GM10266 (cell line): Measurements from ENCODE around the gene UTS2R.

ENCODE experiments used
- DNase-seq: peaks from one replicate; pipeline ENCODE4 v3.0.0; 2012; ENCODE audit errors: extremely low spot score
- TF ChIP-seq, protein P1 (sequence below): IDR thresholded peaks from 2 replicates; pipeline ENCODE4 v1.5.1; 2012; ENCODE audit warnings: mild to moderate bottlenecking, low read depth; ENCODE audit not compliant: control insufficient read depth, insufficient read depth; ENCODE audit errors: missing control alignments

The UTS2R gene

DNA sequence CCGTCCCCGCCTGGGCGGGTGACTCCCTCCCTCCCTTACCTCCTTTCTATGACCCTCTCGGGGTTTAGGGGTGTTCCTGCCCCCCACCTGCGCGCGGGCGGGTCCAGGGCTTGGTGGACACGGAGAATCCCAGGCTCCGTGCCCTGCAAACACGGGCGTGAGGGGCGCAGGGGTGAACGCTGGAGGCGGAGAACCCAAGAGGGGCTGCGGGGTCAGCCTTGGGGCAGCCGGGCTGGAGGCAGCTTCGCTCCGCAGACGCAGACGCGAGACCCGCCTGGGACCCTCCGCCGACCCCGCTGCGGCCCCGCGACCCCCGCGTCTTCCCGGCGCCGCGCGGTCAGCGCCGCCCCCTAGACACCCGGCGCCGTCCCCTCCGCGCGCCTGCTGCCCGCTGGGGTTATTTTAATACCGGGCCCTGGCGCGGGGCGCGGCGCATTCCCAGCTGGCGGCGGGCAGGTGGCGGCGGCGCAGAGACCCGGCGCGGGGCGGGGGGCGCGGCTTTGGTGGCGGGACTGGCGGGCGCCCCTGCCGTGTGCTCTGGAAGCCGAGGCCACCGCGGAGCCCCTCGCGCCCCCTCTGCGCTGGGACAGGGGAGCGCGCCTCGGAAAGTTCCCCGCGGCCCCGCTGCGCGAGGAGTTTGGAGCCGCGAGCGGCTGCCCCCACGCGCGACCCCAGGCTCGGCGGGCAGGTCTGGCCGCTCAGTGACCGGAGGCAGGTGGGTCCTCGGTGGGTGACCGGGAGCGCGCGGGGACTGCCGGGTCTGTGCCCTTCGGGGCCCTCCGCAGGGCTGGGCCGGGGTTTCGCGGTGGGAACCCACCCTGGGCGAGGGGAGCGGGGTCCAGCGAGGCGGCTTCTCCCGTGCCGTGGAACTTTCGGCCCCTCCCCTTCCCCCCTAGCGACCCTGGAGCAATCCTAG, at the start of gene UTS2R:
UTS2R (plus strand) TSS at position 433 of the 916 bp plus-strand sequence. CDS start 2,560 bp downstream, outside the sequence.
- no peak for DNase-seq

DNA sequence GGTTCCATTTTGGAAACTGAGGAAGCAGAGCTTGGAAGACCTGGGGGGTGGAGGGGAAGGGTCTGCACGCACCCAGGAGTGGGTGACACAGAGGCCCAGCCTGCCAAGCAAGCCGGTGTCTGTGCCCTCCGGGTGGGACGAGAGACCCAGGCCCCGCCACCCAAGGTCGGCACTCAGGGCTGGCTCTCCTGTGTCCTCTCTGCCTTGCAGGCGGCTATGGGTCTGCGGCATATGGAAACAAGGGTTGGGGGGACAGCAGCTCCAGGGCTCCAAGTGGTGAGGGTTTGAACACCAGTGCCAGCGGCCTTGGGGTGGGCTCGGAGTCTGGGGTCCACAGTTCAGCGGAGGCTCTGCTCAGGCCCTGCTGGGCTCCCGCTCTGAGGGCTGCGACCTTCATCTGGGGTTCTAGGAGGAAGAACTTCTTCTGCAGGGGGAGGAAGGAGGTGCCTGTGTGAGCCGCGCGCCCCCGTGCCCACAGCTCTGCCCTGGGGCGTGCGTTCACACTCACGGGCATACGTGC, 49.6 kb upstream of the UTS2R start:
- no peak for DNase-seq
- TF ChIP-seq, protein P1, sequence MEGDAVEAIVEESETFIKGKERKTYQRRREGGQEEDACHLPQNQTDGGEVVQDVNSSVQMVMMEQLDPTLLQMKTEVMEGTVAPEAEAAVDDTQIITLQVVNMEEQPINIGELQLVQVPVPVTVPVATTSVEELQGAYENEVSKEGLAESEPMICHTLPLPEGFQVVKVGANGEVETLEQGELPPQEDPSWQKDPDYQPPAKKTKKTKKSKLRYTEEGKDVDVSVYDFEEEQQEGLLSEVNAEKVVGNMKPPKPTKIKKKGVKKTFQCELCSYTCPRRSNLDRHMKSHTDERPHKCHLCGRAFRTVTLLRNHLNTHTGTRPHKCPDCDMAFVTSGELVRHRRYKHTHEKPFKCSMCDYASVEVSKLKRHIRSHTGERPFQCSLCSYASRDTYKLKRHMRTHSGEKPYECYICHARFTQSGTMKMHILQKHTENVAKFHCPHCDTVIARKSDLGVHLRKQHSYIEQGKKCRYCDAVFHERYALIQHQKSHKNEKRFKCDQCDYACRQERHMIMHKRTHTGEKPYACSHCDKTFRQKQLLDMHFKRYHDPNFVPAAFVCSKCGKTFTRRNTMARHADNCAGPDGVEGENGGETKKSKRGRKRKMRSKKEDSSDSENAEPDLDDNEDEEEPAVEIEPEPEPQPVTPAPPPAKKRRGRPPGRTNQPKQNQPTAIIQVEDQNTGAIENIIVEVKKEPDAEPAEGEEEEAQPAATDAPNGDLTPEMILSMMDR: no peak

More for the DNA sequence above, at the start of gene UTS2R:
- TF ChIP-seq, protein P1: no peak

DNA sequence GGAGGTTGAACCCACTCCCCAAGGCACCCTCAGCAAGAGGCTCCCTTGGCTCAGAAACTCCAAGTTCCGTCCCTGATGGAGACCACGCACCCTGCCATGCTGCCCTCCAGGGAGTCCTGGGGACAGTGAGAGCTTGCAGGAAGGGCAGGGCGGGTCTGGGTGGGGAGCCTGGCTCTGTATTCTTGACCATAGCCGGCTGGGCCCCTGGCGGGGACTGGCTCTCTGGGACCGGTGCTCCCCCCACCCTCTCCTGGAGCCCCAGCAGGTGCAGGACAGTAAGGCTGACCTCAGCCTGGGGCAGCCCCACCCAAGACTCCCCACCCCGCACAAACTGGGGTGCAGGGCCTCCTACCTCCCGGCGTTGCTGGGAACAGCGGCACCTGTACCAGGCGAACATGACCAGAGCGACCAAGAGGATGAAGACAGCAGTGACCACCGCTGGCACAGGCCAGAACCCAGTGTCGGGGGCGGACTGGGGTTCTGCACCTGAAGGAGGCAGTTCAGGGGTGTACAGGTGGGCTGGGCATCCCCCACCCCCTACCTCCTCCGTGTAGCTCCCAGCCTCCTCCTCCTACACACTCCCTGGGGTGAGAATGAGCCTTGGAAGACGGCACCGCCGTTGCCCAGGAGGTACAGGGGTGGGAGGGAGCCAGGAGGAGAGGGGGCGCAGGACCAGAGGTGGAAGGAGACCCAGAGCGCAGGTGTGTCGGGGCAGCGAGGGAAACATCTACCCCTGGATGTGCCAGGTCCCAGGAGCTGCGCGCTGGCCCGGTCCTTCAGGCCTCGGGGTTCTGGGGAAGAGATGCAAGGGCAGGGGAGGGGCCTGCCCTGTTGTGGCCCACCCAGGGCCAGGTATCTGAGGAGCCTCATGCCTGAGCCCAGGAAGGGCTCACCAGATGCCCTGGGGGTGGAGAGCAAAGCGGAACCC, 48.8 kb upstream of the UTS2R start:
- TF ChIP-seq, protein P1: no peak

DNA sequence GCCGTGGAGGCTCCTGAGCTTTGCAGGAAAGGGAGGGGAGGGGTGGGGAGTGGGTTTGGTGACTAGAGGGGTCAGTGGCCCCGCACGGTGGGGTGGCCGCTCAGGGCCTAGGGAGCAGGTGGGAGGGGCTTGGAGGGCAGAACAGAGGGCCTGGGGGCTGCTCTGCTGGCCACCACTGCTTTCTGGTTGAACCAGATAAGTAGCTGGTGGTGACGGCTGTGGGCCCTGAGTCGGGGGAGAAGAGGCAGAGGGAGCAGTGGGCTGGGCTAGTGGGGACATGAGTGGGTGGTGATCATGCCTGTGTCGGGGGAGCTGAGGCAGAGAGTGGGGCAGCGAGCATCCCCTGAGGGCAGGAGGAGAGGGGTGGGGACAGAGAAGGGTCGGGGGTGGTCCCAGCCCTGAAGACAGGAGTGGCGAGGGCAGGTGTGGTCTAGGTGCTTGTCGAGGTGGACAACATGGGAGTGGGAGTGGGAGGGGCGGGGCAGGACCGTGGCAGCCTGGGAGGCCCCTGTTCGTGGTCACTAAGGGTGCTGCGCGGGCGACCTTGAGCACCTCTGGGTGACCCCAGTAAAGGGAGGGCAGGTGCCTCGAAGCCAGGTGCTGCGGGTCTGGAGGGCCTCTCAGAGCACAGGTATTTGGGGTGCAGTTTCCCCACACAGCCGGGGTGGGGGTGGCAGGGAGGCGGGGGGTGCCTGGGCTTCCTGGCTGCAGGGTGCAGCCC, 47.9 kb upstream of the UTS2R start:
- DNase-seq: no peak
- TF ChIP-seq, protein P1: no peak

More for the DNA sequence above, 48.8 kb upstream of the UTS2R start:
- no peak for DNase-seq

DNA sequence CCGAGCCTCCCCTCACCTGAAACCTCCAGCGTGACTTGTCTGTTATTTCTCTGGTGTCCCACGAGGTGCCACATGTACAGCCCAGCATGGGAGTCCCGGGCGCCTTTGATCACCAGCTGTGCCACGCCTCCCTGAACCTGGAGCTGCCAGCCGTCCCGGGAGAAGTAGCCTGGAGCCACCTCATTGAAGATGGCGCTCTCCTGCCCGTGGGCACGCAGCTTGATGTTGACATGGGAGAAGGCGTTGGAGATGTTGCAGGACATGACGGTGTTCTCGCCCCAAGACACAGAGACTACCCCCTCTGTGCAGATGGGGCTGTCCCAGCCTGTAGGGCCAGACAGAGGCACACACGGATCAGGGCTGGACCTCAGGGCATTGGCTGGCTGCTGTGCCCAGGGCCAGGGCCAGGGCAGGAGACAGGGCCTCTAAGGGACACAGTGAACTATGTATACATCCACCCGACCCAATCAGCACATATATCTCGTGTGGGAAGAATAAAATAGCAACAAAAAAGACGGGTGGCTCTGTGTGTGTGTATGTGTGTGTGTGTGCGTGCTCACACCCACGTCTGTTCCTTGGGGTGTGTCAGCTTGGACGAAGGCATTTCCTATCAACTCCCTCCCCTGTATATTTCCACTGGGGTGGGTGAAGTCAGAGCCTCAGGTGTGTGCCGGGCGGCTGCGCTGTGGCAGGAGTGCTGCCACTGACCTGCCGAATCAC, 46.8 kb upstream of the UTS2R start:
- no peak for DNase-seq
- TF ChIP-seq, protein P1: no peak
